HL-60 (cell line): ENCODE data around the gene PHETA2.

Experiments used
- DNase-seq, 2 experiments: peaks; one replicate each; pipeline ENCODE4 v3.0.0-alpha.2; 2010 to 2020; ENCODE audit warnings: low read depth in 1 of 2, low spot score in 1 of 2
- H3K27ac ChIP-seq: fragments of 250-450 bp; sonication (Bioruptor Pico); replicated peaks from 2 replicates; pipeline ENCODE4 v1.5.1; 2020; ENCODE audit warnings: mild to moderate bottlenecking, moderate library complexity
- H3K27me3 ChIP-seq: fragments of 250-450 bp; sonication (Bioruptor Pico); 2 replicates; pipeline ENCODE4 v1.5.1; 2021; ENCODE audit warnings: mild to moderate bottlenecking, moderate library complexity; ENCODE audit not compliant: insufficient read depth, poor library complexity, severe bottlenecking
- H3K4me3 ChIP-seq: replicated peaks from 2 replicates; pipeline ENCODE4 v1.5.1; 2011; ENCODE audit warnings: mild to moderate bottlenecking, control low read depth, low read length; ENCODE audit not compliant: insufficient read depth
- CTCF ChIP-seq: IDR thresholded peaks from one replicate; pipeline ENCODE4 v1.5.1; 2011; ENCODE audit warnings: low read length, control low read depth, inconsistent platforms; ENCODE audit not compliant: insufficient read depth
- GABPA ChIP-seq: IDR thresholded peaks from 2 replicates; pipeline ENCODE4 v1.6.1; 2012; ENCODE audit warnings: low read depth
- POLR2AphosphoS5 ChIP-seq: IDR thresholded peaks from 2 replicates; pipeline ENCODE4 v1.6.1; 2012; ENCODE audit warnings: low read depth
- SPI1 ChIP-seq: IDR thresholded peaks from 2 replicates; pipeline ENCODE4 v1.6.1; 2012; ENCODE audit warnings: low read depth, mild to moderate bottlenecking, borderline replicate concordance
- long read RNA-seq: library from polyadenylated mRNA; unstranded; transcript quantifications from one replicate; pipeline ENCODE4 v2.0.0, GENCODE V29; 2020
- TF ChIP-seq, protein P1 (sequence below): IDR thresholded peaks from 2 replicates; pipeline ENCODE4 v1.6.1; 2012; ENCODE audit warnings: low read depth; ENCODE audit not compliant: insufficient replicate concordance

The PHETA2 gene, protein sequence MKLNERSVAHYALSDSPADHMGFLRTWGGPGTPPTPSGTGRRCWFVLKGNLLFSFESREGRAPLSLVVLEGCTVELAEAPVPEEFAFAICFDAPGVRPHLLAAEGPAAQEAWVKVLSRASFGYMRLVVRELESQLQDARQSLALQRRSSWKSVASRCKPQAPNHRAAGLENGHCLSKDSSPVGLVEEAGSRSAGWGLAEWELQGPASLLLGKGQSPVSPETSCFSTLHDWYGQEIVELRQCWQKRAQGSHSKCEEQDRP
- long read RNA-seq, result 0 reads

- no peaks in the 10 kb centered on the region for H3K27me3 ChIP-seq
- TF ChIP-seq, protein P1, sequence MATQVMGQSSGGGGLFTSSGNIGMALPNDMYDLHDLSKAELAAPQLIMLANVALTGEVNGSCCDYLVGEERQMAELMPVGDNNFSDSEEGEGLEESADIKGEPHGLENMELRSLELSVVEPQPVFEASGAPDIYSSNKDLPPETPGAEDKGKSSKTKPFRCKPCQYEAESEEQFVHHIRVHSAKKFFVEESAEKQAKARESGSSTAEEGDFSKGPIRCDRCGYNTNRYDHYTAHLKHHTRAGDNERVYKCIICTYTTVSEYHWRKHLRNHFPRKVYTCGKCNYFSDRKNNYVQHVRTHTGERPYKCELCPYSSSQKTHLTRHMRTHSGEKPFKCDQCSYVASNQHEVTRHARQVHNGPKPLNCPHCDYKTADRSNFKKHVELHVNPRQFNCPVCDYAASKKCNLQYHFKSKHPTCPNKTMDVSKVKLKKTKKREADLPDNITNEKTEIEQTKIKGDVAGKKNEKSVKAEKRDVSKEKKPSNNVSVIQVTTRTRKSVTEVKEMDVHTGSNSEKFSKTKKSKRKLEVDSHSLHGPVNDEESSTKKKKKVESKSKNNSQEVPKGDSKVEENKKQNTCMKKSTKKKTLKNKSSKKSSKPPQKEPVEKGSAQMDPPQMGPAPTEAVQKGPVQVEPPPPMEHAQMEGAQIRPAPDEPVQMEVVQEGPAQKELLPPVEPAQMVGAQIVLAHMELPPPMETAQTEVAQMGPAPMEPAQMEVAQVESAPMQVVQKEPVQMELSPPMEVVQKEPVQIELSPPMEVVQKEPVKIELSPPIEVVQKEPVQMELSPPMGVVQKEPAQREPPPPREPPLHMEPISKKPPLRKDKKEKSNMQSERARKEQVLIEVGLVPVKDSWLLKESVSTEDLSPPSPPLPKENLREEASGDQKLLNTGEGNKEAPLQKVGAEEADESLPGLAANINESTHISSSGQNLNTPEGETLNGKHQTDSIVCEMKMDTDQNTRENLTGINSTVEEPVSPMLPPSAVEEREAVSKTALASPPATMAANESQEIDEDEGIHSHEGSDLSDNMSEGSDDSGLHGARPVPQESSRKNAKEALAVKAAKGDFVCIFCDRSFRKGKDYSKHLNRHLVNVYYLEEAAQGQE, result no peak
- TF ChIP-seq CTCF (no peak), POLR2AphosphoS5 (no peak), SPI1 (no peak), GABPA (no peak)
- H3K27ac ChIP-seq, result no peak within 1 kb of the TSS
- DNase-seq, result no peak
- H3K4me3 ChIP-seq, result no peak within 1 kb of the TSS
Observed at GRCh38 chr22:42074132-42074811, at the start of gene PHETA2. TSS of gene PHETA2 (plus strand) at chr22:42074248. CDS start at chr22:42077294, 3,046 bp downstream.

GRCh38 chr22:42025421-42025820 lies 48.6 kb upstream of the PHETA2 start:
- H3K27me3 ChIP-seq, result no peaks in the 10 kb centered on the region
- no peak overlapping the region for H3K27ac ChIP-seq
- DNase-seq, result no peak
- TF ChIP-seq GABPA, result no peak
- no peak for TF ChIP-seq CTCF
- TF ChIP-seq SPI1, result no peak
- TF ChIP-seq, protein P1, result no peak
- TF ChIP-seq POLR2AphosphoS5, result no peak
- no peak overlapping the region for H3K4me3 ChIP-seq

GRCh38 chr22:42026705-42027104 lies 47.3 kb upstream of the PHETA2 start:
- Histone ChIP-seq H3K27ac (no peak overlapping the region), H3K4me3 (no peak overlapping the region), H3K27me3 (no peaks in the 10 kb centered on the region)
- TF ChIP-seq SPI1 (no peak), CTCF (no peak), POLR2AphosphoS5 (no peak), GABPA (no peak)
- TF ChIP-seq, protein P1, result no peak
- DNase-seq, result no peak
